HCT116 (cell line): ENCODE results near the gene TAF6.

Experiments
- CTCF ChIP-seq, 3 experiments: fragments of 200-600 bp in 1 of 3; sonication (generic) in 1 of 3; IDR thresholded peaks in 2 of 3; conservative IDR thresholded peaks in 1 of 3; 2 replicates each; pipeline ENCODE4 v1.5.1; 2012 to 2017; ENCODE audit warnings: low read depth in 2 of 3, low read length in 2 of 3, antibody characterized with exemption in 1 of 3, borderline replicate concordance in 1 of 3, control low read depth in 1 of 3, mild to moderate bottlenecking in 1 of 3, mixed read lengths in 1 of 3, mixed run types in 1 of 3, moderate library complexity in 1 of 3; ENCODE audit not compliant: insufficient read depth in 1 of 3
- EZH2 ChIP-seq: fragments of 200-600 bp; sonication (generic); IDR thresholded peaks from 2 replicates; pipeline ENCODE4 v1.6.1; 2017; ENCODE audit warnings: antibody characterized with exemption, mixed run types
- FOSL1 ChIP-seq: IDR thresholded peaks from 2 replicates; pipeline ENCODE4 v1.6.1; 2012; ENCODE audit warnings: low read depth
- POLR2A ChIP-seq: IDR thresholded peaks from 2 replicates; pipeline ENCODE4 v1.7.0; 2011; ENCODE audit warnings: borderline replicate concordance; ENCODE audit not compliant: insufficient read depth, insufficient read length; ENCODE audit errors: extremely low read depth
- POLR2AphosphoS5 ChIP-seq: IDR thresholded peaks from 2 replicates; pipeline ENCODE4 v1.6.1; 2011; ENCODE audit warnings: mild to moderate bottlenecking, low read depth, low read length, moderate library complexity
- REST ChIP-seq: IDR thresholded peaks from 2 replicates; pipeline ENCODE4 v1.6.1; 2012; ENCODE audit warnings: low read depth
- SRF ChIP-seq: IDR thresholded peaks from 2 replicates; pipeline ENCODE4 v1.6.1; 2012; ENCODE audit warnings: low read depth
- TCF7L2 ChIP-seq: IDR thresholded peaks from 2 replicates; pipeline ENCODE4 v1.7.0; 2011; ENCODE audit warnings: borderline replicate concordance, inconsistent platforms; ENCODE audit not compliant: insufficient read depth, insufficient read length; ENCODE audit errors: extremely low read depth
- YY1 ChIP-seq: IDR thresholded peaks from 2 replicates; pipeline ENCODE4 v1.6.1; 2011; ENCODE audit warnings: low read length, low read depth, moderate library complexity, mild to moderate bottlenecking; ENCODE audit not compliant: insufficient replicate concordance; ENCODE audit errors: extremely low read depth
- TF ChIP-seq, protein P1 (sequence below): IDR thresholded peaks from 2 replicates; pipeline ENCODE4 v1.6.1; 2012

DNA sequence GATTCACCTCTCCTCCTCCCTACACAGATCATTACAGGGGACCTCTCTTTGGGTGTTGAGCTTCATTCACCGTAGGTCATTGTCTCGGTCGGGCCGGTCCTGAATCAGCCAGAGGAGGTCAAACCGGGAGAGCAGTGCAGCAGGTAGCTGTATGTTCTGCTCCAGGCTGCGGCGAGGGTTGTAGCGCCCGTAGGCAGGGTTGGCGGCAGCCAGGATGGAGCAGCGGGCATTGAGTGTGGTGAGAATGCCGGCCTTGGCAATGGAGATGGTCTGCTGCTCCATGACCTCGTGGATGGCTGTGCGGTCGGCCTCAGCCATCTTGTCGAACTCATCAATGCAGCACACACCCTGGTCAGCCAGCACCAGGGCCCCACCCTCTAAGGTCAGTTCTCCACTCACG lies 23.5 kb downstream of the TAF6 start:
- no peak for TF ChIP-seq CTCF (IDR thresholded peaks at IDR 0.05 in 2 of 3, conservative IDR thresholded peaks at IDR 0.05 in 1 of 3; ENCODE audit: borderline replicate concordance in 1 of 3, insufficient read depth in 1 of 3, low read depth in 2 of 3, low read length in 2 of 3)
- TF ChIP-seq, protein P1, sequence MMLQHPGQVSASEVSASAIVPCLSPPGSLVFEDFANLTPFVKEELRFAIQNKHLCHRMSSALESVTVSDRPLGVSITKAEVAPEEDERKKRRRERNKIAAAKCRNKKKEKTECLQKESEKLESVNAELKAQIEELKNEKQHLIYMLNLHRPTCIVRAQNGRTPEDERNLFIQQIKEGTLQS, result no peak
- no peak for TF ChIP-seq YY1
- TF ChIP-seq POLR2A, result no peak
- TF ChIP-seq SRF, result no peak
- no peak for TF ChIP-seq EZH2
- TF ChIP-seq TCF7L2, result no peak
- no peak for TF ChIP-seq FOSL1
- no peak for TF ChIP-seq REST
- TF ChIP-seq POLR2AphosphoS5, result 0 out of 2 replicates have a peak, but pooled peaks have one; percentile 12
